Stimulated activated naive CD4-positive, alpha-beta T cell (primary cell): ENCODE measurements around the gene ANKRA2.
A peak's percentile ranks its signal among the peaks of the same experiment; 100 is the strongest.
"Not testable (repeated sequence)": the region's sequence is repeated elsewhere in the genome, so short reads cannot be mapped to it uniquely, and the experiment has no call there.

Source experiments
- DNase-seq, 6 experiments: peaks; one replicate each; lab custom pipeline; 2025; lab: John Stamatoyannopoulos, UW

Gene ANKRA2

DNA sequence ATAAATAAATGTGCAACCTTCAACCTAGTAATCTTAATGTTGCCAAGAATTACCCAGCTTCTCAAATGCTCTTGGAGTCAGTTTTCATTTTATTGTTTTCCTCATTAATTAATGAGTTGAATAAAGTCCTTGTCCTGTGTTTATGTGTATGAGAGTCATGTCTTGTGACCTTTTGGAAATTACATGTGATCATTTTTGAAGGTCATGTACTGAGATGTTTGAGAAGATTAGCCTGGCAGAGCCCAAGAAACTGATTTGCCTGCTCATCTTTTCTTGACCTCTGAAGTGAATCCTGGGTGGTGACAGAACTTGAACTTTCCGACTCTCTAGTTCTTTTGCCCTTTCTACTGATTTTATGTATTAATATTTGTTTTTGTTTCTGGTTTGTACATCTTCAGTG, 15.4 kb downstream of the ANKRA2 start:
- no peak for DNase-seq

DNA sequence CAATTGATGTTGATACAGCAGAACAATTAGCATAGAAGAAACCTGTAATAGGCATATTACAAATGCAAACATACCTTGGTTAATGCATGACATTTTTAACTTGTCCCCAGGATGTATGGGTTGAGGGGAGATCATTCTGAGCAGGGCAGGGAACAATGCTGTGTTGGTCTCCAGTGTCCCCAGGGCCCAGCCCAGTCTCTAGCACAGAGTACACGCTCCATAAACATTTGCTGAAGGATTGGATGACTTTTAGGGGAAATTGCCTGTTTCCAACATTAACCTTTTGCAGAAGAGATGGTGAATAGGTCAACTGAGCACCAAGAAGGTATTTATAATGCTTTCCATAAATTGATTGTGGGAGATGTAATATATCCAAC, 20.0 kb downstream of the ANKRA2 start:
- DNase-seq: no peak

DNA sequence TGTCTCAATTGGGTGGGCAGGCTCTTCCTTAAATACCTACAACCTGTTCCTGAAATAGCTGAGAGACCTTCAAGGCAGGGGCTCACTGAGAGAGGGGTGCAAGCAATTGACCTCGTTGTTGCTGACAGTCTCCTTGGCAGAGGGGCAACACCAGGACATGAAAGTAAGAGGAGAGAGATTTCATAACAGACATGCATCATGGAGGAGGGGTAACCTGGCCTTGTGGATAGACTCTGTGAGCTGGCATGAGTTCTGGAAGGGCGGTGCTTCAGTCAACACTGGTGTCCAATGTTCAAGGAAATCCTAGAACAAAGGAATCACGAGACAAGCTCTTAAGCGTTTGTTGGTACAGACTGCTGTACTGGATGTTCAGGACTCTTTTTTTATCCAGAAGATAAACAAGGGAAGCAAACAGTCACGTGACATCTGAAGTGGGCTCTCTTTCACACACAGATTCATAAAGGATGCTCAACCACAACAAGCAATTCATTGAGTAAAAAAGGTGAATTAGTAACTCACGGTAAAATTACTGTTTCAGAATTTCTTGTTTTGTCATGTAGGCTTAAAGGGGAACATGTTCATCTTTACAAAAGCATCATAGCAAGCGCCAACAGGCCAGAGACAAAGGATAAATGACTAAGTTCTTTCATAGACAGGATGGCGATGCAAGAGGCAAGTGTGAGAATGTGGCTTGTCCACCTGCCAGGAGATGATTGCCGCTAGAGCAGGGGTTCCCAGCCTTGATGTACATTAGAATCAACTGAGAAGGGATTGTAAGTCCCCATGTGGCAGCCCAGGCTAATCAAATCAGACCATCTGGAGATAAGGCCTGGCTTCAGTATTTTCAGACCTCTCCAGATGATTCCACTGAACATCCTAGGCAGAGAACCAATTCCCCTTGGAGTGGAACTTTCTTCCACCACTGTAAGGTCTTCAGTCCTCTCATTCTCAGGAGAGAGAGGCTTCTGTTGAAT, 20.7 kb downstream of the ANKRA2 start:
- DNase-seq: no peak

DNA sequence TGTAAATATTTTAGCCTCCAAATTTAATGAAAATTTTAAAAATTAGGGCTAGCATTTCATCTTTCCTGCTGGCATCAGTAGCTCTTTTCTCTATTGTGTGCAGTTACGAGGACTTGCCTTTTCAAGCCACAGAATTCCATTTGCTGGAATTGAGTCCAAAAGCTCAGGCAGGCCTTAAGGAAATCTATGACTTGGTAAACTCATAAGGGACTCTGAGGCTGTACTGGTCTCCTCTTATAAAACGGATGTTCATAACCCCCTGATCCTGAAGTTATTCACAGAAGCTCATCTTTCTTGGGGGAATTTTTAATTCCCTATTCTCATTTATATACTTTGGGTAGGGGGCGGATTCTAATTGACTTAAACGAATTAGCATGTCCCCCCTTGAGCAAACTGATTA, 23.4 kb downstream of the ANKRA2 start:
- no peak for DNase-seq

DNA sequence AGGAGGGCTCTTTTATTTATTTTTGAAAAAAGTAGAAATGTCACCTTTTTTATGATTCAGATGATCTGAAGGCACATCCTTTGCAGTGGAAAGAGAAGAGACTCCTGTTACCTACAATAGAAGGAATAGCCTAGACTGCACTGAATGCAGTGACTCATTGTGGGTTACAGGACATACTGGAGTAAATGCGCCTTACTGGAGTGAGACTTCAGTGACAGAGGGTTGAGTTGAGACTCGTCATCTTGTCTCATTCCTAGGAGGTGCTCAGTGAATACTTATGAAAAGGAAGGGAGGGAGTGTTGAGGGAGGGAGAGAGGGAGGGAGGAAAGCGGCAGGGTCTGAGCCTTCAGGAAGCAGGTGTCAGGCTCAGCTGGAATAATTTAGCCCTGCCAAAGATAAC, 25.2 kb downstream of the ANKRA2 start:
- no peak for DNase-seq

DNA sequence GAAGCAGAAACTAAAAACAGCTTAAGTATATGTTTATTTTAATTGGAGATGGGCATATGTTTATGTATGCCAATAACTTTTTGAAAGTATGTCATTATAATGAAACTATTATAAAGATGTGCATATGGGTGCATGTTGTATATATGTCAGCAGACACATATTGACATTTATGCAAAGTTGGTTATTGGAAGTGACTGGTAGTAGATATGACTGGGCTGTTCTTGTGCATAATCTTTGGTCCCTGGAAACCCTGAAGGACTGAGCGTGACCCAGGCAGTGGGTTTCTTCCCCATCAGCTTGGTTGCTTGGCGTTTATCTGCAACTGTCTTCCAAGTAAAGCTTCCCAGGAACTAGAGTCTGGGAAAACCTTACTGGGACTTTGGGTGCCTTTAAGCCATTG, 25.7 kb downstream of the ANKRA2 start:
- DNase-seq: no peak

DNA sequence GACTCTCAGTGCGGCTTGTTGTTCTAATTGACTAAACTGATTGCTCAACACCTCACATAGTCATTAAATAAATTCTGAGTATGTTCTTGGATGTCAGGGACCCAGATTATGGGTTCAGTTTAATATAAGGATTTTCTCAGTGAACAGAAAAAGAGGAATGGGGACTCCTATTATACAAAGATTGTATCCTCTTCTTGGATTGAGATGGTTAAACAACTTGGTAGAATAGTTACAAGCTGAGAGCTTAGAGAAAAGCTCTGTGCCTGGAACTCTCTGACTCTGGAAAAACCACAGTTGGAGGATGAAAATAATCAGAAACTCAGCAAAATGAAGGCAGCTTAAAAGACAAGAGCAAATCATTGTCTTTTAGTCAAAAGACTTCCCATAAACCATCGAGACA, 30.5 kb downstream of the ANKRA2 start:
- no peak for DNase-seq

DNA sequence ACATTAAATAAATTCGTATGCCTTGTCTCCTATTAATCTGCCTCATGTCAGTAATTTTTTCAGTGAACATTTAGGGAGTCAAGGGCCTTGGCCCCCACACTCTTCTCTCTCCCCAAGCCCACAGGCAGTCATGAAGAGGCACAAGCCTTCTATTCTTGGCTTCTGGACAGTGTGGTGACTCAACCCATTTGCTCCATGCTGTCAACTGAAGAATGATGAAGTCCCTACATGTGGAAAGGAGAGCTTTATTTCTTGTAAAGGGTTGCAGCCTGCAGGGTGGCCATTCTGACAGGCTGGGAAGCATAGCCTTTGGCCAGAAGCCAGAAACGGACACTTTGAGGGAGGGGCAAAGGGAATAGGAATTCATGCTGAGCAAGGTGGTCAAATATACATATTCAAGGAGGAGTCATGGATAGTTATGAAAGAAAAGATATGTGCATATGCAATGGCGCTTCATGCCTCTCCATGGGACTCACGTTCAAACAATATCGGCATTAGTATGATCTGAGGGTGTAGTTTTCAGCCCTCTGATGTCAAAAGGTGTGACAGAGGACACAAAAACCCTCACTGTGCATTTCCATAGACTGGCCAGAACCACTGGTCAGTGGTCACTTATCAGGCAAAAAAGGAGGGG, 31.3 kb downstream of the ANKRA2 start:
- no peak for DNase-seq

DNA sequence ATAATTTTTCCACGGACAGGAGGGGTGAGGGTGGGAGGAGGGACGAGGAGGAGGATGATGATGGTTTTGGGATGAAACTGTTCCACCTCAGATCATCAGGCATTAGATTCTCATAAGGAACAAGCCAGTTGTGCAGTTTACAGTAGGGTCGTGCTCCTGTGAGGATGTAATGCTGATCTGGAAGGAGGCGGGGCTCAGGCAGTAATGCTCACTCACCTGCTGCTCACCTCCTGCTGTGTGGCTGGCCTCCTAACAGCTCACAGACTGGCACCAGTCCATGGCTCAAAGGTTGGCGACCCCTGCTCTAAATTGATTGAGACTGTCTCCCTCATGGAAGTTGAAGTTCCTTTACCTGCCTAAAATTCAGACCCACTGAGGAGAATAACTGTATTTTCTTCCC, 33.2 kb downstream of the ANKRA2 start:
- no peak for DNase-seq

DNA sequence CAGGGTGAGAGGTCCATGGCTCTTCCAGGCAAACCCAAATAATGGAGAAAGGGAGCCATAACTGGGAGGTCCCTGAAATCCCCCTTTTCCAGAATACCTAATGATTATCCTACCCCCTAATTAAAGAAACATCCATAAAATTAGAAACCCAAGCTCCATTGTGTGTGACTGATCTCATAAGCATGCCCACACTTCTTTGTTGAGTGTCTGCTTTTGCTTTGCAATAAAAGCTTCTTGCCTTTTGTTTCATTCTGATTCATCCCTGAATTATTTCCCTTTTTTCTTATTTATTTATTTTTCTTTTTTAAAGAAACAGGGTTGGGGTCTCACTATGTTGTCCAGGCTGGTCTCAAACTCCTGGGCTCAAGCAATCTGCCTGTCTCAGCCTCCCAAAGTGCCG, 34.1 kb downstream of the ANKRA2 start:
- DNase-seq: no peak

DNA sequence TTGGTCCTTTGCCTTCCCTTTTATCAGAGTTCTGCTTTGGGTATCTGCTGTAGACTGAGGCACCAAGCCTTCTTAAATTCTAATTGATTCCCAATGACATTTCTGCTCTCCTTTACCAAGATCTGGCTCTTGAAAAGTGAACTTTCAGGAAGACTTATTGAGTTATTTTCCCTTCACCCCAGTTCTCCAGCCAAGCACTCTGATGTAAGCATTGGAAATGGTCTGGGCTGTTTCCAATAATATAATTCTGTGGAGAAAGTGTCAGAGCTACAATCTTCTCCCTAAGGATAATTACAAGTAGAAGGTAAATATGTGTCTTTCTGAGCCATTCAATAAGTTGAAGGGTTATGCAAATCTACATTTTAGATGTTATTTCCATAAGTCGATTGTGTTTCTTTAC, 36.4 kb downstream of the ANKRA2 start:
- DNase-seq: no peak

DNA sequence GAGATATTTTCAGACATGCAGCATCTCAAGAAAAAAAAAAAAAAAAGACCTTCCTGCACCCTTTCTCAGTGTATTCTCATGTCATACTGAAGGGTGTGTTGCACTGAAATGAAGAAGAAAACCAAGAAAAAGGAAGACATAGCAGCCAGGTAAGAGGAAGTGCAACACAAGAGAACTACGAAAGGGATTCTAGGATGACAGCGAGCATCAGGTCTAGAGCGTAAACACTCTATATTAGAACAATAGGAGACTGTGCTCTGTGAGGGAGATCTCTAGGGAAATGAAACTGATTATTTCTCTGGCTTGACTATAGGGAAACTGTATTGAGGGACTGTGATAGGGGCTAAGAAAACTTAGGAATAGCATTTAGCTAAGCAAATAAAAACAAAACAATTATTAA, 37.2 kb downstream of the ANKRA2 start:
- no peak for DNase-seq

DNA sequence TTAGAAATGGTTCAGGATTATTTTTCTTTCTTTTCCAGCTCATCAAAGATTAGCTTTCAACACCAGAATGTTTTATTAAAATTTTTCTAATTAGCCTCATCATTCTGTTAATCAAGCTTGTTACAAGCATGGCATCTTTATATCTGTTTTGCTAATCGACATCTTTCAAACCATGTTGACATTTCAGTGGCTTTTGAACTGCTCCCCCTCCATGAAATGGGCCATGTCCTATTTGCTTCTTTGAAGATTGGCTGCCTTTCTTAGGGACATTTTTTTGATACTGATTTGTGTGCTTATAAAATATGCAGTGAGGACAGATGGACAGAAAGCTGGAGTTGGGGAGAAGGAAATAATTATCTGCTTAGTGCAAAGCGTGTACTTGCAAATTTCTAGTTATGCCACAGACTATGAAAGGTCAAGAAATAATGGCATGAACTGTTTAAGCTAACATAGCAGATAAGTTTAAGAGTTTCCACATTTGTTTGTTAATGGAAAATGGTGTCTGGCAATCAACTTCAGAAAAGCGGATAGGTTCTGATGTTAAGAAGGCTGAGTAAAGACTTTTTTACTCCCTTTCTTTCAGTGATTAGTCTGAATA, 39.7 kb downstream of the ANKRA2 start:
- DNase-seq: no peak

DNA sequence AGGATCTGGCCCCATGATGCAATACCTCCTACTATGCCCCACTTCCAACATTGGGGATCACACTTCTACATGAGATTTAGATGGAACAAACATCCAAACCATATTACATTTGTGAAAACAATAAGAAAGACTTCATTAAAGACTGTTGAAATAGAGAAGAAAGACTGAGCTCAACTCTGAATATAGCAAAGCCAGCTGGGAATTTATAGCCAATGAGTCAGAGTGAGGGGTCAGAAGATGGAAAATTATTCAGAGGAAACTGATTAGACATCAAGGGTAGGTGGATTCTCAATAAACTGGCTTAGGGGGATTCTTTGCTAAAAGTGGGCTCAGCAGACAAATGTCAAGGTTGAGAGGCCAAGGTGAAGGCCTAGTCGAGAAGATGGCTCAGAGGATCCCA, 41.6 kb downstream of the ANKRA2 start:
- DNase-seq: no peak

DNA sequence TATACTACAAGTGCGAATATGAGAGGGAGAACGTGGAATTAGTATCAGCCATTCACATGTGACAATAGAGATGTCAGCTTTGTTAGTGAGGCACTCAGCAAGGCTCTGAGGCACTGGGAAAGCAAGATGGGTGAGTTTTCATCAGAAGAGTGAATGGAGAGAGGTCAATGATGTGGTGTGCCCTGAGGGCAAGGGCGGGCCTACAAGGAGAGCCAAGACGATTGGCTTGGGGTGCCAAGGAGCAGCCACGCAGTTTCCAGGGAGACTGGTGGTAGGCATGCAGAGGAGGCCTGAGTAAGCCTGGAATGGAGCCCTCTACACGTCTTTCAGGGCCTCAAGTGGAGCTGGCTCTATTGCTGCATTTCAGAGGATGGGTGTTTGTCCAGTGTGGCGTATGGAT, 42.5 kb downstream of the ANKRA2 start:
- no peak for DNase-seq

DNA sequence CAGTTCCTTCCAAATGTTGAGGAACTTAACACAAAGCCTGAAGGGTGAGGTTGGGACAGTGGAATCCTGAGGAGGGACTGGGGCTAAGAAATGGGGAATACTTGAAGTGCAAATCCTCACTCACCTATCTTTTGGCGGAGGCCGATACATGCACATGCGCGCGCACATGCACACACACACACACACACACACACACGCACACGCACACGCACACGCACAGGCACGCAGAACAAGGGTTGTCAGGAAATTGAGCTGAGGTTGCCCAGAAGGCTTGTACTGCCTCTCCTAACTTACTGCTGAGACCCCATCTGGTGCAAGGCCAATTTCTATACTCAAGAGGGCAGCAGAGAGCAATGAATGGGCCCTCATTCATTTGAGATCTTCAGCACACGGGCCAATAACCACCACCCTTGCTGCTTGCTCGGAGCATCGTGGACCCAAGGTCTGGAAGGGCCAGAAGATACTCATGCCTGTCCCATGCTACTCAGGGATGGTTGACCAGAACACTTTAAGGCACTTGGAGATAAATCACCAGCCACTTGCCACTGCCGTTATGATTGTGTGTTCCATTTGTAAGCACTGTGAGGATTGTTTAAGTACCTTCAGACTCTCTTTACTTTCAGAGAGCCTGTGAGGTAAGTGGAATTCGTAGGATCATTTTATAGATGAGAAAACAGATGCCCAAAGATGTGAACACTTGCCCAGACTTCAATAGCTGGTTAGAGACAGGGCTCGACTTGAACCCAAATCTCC, 45.7 kb downstream of the ANKRA2 start:
- peak; percentile 32 to 85 (median 64) for DNase-seq

DNA sequence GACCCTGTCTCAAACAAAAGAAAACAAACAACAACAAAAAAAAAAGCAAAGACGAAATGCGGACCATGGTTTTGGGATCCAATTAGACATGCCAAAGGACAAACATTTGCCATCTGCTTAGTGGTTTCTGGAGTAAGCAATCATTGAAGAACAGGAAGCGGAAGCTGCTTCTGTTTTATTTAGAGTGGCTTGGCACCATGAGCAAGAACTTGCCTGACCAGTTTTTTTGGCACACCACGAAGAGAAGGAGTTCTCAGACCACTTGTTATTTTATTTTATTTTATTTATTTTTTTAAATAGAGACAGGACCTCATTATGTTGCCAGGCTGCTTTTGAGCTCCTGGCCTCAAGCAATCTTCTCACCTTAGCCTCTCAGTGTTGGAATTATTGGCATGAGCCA, 50.2 kb downstream of the ANKRA2 start:
- DNase-seq: no peak

DNA sequence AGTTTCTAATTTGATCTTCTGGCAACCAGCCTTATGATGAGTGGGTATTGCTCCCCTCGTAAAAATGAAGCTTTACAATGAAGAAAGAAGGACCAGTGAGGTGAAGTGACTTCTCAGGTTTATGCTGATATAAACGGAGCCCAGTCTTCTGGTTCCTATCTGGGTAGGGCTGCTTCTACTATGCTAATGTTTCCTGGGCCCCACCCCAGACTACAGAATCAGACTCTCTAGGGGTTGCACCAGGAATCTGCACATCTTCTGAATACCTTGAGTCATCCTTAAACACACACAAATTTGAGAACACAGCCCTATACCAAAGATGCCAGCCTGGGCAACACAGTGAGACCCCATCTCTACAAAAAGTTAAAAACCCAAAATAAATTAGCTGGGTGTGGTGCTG, 51.0 kb downstream of the ANKRA2 start:
- no peak for DNase-seq

DNA sequence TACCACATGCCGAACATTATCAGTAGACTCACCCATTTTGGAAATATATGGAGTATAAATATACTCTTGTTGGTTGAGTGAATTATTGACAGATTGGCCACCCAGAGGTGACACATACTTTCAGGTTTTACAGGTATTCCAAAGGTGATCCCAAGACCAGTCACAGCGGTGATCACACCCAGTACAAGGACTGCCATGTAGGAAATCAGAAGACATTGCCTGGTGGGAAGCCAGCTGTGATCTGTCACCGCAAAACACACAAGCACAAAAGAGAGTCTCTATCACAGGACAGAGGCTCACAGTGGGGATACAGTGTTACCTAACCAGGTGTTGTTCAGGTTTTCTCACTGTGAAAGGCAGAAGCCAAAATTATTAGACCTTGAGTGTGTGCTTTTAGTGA, 51.4 kb downstream of the ANKRA2 start:
- DNase-seq: no peak

DNA sequence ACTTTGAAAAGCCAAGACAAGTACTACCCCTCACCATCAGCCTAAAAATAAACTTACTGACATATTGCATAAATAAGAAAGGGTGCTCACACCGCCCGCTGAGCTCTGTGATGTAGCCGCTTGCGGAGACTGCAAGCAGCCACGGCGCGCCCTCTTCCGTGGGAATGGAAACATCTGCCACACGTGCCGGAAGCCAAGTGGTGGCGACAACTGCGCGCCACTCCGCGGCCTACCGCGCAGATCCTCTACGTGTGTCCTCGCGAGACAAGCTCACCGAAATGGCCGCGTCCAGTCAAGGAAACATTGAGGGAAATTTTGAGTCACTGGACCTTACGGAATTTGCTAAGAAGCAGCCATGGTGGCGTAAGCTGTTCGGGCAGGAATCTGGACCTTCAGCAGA, 56.9 kb downstream of the ANKRA2 start:
- DNase-seq: not testable (repeated sequence)

DNA sequence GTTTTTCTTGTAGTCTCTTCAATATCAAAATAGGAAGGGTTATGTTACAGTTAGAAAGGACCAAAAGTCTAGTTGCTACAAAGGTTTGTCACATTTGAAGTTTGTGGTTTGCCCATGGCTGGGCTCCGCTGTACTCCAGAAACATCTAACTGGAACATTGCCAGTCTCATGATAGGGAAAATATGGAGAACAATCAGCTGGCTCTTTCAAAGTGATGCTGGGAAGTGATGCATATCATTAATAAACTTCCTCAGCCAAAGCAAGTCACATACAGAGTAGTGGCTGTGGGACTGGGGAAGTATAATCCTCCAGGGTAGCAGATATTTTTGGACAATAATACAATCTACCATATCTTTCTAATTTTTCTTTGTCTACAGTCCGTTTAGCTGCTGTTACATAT, 58.4 kb downstream of the ANKRA2 start:
- no peak for DNase-seq

DNA sequence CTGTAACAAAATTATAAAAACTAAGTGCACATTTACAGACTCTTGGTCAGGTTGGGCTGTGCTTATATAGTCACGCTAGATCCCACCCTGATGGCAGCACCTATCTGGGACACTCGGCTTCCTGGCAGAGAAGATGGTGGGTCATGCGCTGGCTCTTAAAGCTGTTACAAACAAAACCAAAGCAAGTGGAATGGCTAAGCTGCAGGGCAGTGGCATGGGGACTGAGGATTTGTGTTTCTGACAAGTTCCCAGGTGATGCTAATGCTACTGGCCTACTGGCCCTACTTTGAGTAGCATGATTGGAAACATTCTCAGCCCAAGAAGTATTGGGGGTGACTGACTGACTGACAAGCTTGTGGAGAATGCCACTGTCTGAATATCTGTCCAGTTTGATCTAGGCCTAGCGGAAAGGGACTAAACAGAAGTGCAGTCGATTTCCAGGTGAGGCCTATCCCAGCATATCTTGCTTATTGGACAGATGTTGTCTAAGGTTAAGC, 58.9 kb downstream of the ANKRA2 start:
- DNase-seq: no peak
